Gastroesophageal sphincter (tissue), 4 donors: Measurements from ENCODE around the gene MIR17HG. TPM values are rescaled to one million over a fixed set of nuclear protein-coding genes. Genes with fewer than 3 reads are reported as not detected.
"Not testable (repeated sequence)": the region's sequence is repeated elsewhere in the genome, so short reads cannot be mapped to it uniquely, and the experiment has no call there.

Experiments
- ATAC-seq: fragments of 150-250 bp; one replicate; pipeline ENCODE4 v1.9.1; 2016; ENCODE audit warnings: mild to moderate bottlenecking, moderate library complexity
- H3K27ac ChIP-seq, 4 donors: fragments of 200-600 bp; sonication (generic) in 3 of 4; 1 replicate in 3 of 4; 2 replicates in 1 of 4; pipeline ENCODE4 v1.5.1; 2016 to 2019
- H3K27me3 ChIP-seq: fragments of 200-600 bp; sonication (generic); one replicate; pipeline ENCODE4 v1.5.1; 2019
- H3K36me3 ChIP-seq, 2 donors: fragments of 200-600 bp; sonication (generic); one replicate each; pipeline ENCODE4 v1.5.1; 2019; ENCODE audit warnings: control low read depth in 1 of 2
- H3K4me1 ChIP-seq, 3 donors: fragments of 200-600 bp; sonication (generic); 1 replicate in 2 of 3; 2 replicates in 1 of 3; pipeline ENCODE4 v1.5.1; 2016 to 2019; ENCODE audit warnings: control low read depth in 2 of 3
- H3K4me3 ChIP-seq, 2 donors: fragments of 200-600 bp; sonication (generic); one replicate each; pipeline ENCODE4 v1.5.1; 2019; ENCODE audit warnings: mild to moderate bottlenecking in 1 of 2, moderate library complexity in 1 of 2
- H3K9me3 ChIP-seq, 3 donors: fragments of 200-600 bp; sonication (generic); one replicate each; pipeline ENCODE4 v1.5.1; 2017 to 2019; ENCODE audit warnings: control low read depth in 2 of 3
- CTCF ChIP-seq, 4 experiments: fragments of 200-600 bp in 2 of 4; fragments of 450-650 bp in 2 of 4; sonication (generic) in 1 of 4; IDR thresholded peaks; one replicate each; pipeline ENCODE4 v1.5.1; 2017 to 2019; ENCODE audit warnings: antibody characterized with exemption in 4 of 4, mild to moderate bottlenecking in 2 of 4, moderate library complexity in 2 of 4
- EP300 ChIP-seq: sonication (generic); formaldehyde crosslinking; IDR thresholded peaks from one replicate; pipeline ENCODE4 v1.6.1; 2017; ENCODE audit warnings: antibody characterized with exemption, mild to moderate bottlenecking
- POLR2A ChIP-seq, 2 donors: fragments of 450-650 bp; IDR thresholded peaks; one replicate each; pipeline ENCODE4 v1.6.1; 2017; ENCODE audit warnings: antibody characterized with exemption in 2 of 2, mild to moderate bottlenecking in 2 of 2, moderate library complexity in 1 of 2
- POLR2AphosphoS5 ChIP-seq: sonication (generic); formaldehyde crosslinking; IDR thresholded peaks from one replicate; pipeline ENCODE4 v1.6.1; 2017; ENCODE audit warnings: antibody characterized with exemption
- WGBS, 2 donors: methylation state at CpG; one replicate each; pipeline ENCODE4 v1.1.5; 2018; ENCODE audit warnings: low coverage in 1 of 2; 5-methylcytosine and 5-hydroxymethylcytosine counted together
- total RNA-seq, 4 donors: library from RNA; depleted of rRNA; stranded (reverse); fragments of >200 nt; gene quantifications; one replicate each; pipeline ENCODE4 v1.1.0, GENCODE V29; 2016

Gene MIR17HG
- total RNA-seq, 4 donors from 2014 or later = 0.27 to 9.3 (median 2.2) TPM

GRCh38 chr13:91351123-91351522 is 3.6 kb downstream of the MIR17HG start:
- ATAC-seq = no peak
- Histone ChIP-seq H3K9me3 (no peaks in the 10 kb centered on the region), H3K4me3 (no peak overlapping the region), H3K4me1 (peaks cover 0 to 55% (median 3%) of the 10 kb centered on the region in 3 donors), H3K27me3 (no peaks in the 10 kb centered on the region), H3K27ac (no peak overlapping the region), H3K36me3 (peaks cover 0 to 42% of the 10 kb centered on the region in 2 donors)
- TF ChIP-seq POLR2A (IDR thresholded peaks at IDR 0.05) = no peak
- WGBS, 2 donors = 91 to 93% methylated on average over 5 of the region's 5 CpGs

DNA sequence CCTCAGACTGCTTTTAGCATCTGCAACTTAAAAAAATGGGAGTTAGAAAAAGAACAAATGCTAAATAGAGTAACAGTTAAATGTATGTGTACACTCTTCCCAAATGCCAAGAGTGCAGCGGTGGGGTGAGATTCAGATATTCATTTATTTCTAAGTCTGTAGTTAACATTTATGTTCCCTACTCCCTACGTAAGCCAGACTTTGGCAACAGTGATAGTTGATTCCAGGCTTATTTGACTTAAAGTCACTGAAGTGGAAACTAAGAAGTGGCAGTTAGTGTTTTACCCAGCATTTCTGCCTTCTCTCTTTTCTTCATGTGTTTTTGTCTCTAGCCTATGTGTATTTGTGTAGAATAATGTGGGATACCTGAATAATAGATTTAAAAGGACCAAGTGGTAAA is 4.5 kb downstream of the MIR17HG start:
- Histone ChIP-seq H3K27ac (no peak overlapping the region), H3K36me3 (peaks cover 0 to 50% of the 10 kb centered on the region in 2 donors)

GRCh38 chr13:91352891-91353290 is 5.4 kb downstream of the MIR17HG start:
- H3K27ac ChIP-seq, H3K9me3 ChIP-seq, ATAC-seq, H3K4me3 ChIP-seq, H3K27me3 ChIP-seq: not testable (repeated sequence)
- H3K4me1 ChIP-seq = peaks cover 0 to 46% (median 3%) of the 10 kb centered on the region in 3 donors
- WGBS, 2 donors = 90% methylated on average over 3 of the region's 7 CpGs; no CpG with 5 or more reads in 1 of the 2 donors
- peaks cover 0 to 55% of the 10 kb centered on the region in 2 donors for H3K36me3 ChIP-seq

More for the DNA sequence above, 4.5 kb downstream of the MIR17HG start:
- no peak for ATAC-seq
- TF ChIP-seq POLR2A (IDR thresholded peaks at IDR 0.05) (no peak), CTCF (IDR thresholded peaks at IDR 0.05) (no peak), EP300 (no peak), POLR2AphosphoS5 (no peak)
- WGBS, 2 donors = 59 to 73% methylated on average over 2 of the region's 2 CpGs
- H3K4me1 ChIP-seq = peaks cover 0 to 49% (median 3%) of the 10 kb centered on the region in 3 donors
- H3K27me3 ChIP-seq = no peaks in the 10 kb centered on the region
- no peak overlapping the region for H3K4me3 ChIP-seq
- no peaks in the 10 kb centered on the region for H3K9me3 ChIP-seq

DNA sequence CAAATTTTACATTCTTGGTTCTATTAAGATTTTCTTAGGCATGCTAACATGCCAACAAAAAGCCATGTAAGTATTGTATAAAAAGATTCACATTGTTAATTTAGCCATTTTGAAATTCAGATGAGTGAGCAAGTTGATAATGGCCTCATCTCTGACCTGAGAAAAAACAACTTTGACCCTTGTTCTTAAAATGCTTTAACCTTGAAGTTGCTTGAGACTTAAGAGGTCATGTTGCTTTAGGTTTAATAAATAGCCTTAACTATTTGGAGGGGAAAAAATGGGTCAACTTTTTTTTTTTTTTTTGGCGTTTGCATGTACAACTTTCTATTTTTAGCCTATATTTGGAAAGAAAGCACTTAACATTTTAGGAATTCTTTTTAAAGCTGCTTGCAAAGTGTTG is 6.0 kb downstream of the MIR17HG start:
- no peak overlapping the region for H3K27ac ChIP-seq
- TF ChIP-seq CTCF (IDR thresholded peaks at IDR 0.05) (no peak), POLR2AphosphoS5 (no peak), POLR2A (IDR thresholded peaks at IDR 0.05) (no peak), EP300 (no peak)
- 0 to 17% methylated on average over 1 of the region's 1 CpG for WGBS, 2 donors
- peaks cover 0 to 55% of the 10 kb centered on the region in 2 donors for H3K36me3 ChIP-seq
- peaks cover 0 to 46% (median 3%) of the 10 kb centered on the region in 3 donors for H3K4me1 ChIP-seq
- H3K4me3 ChIP-seq = no peak overlapping the region
- no peaks in the 10 kb centered on the region for H3K27me3 ChIP-seq
- no peak for ATAC-seq
- no peaks in the 10 kb centered on the region for H3K9me3 ChIP-seq

DNA sequence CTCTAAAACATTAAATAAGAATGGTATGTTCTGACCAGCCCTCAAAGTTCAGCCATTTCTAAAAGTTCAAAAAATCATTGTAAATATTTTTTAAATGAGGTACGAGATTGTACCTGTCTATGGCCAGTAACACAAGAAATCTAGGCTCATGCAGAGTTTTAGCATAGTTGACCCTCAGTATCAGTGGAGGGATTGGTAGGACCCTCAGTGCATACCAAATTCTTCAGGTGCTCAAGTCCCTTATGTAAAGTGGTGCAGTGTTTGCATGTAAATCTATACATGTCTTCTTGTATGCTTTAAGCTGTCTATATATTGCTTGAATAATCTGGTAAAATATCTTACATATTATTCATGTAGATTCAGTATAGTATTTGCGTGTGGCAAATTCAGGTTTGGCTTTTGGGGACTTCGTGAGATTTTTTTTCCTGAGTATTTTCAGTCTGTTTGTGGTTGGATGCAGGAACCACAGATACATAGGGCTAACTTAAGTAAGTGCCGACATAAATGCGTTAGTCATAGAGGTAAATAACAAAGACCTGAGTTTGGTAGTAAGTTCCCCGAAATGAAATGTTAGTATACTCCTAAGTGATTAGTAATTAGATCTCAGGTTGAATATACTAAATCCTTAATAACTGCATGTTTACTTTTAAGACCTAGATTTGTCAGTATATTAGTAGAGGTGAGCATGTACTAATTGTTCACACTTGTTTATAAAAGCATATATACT is 7.8 kb downstream of the MIR17HG start:
- Histone ChIP-seq H3K4me3 (no peak overlapping the region), H3K4me1 (peaks cover 0 to 33% (median 3%) of the 10 kb centered on the region in 3 donors), H3K36me3 (peaks cover 0 to 50% of the 10 kb centered on the region in 2 donors), H3K9me3 (no peaks in the 10 kb centered on the region), H3K27me3 (no peaks in the 10 kb centered on the region), H3K27ac (no peak overlapping the region)
- TF ChIP-seq POLR2A (IDR thresholded peaks at IDR 0.05) = no peak
- TF ChIP-seq EP300 = no peak
- no peak for TF ChIP-seq POLR2AphosphoS5
- TF ChIP-seq CTCF (IDR thresholded peaks at IDR 0.05) = no peak
- 93 to 96% methylated on average over 5 to 6 of the region's 6 CpGs for WGBS, 2 donors
- ATAC-seq = no peak
